SK-N-SH (cell line): ENCODE measurements around the gene LACTBL1. TPM values are rescaled to one million over a fixed set of nuclear protein-coding genes. Genes with fewer than 3 reads are reported as not detected.

Experiments
- CTCF ChIA-PET: fragments of 300-600, 350-600 bp; formaldehyde crosslinking; extraction: SDS; loops from one replicate; lab custom pipeline; 2021; lab: Yijun Ruan, JAX
- POLR2A ChIA-PET: fragments of 350-600 bp; sonication (Branson Sonifier 250); formaldehyde crosslinking; extraction: SDS; loops from one replicate; lab custom pipeline; 2020; ENCODE audit warnings: antibody characterized with exemption, inconsistent platforms; lab: Yijun Ruan, JAX
- DNase-seq: peaks from one replicate; pipeline ENCODE4 v3.0.0; 2012
- H2AFZ ChIP-seq: fragments of 200-600 bp; sonication (generic); 2 replicates; pipeline ENCODE4 v1.8.1; 2016; ENCODE audit warnings: antibody characterized with exemption, mild to moderate bottlenecking, low read depth
- H3F3A ChIP-seq: fragments of 200-600 bp; sonication (generic); replicated peaks from 2 replicates; pipeline ENCODE3; 2016; ENCODE audit warnings: antibody characterized with exemption, mild to moderate bottlenecking; ENCODE audit not compliant: insufficient read depth
- H3K27ac ChIP-seq, 2 experiments: fragments of 200-500 bp in 1 of 2; fragments of 200-600 bp in 1 of 2; sonication (Bioruptor generic) in 1 of 2; sonication (generic), shearing (Covaris generic) in 1 of 2; 2 replicates each; pipeline versions ENCODE4 v1.5.1 to v1.6.1; 2014 to 2016; ENCODE audit warnings: low read depth in 2 of 2, inconsistent platforms in 1 of 2, low read length in 1 of 2, mild to moderate bottlenecking in 1 of 2, mixed read lengths in 1 of 2
- H3K27me3 ChIP-seq: fragments of 200-600 bp; sonication (generic), shearing (Covaris generic); 2 replicates; pipeline ENCODE4 v1.6.1; 2016; ENCODE audit warnings: mixed run types; ENCODE audit not compliant: insufficient read depth
- H3K36me3 ChIP-seq, 2 experiments: fragments of 200-500 bp in 1 of 2; fragments of 200-600 bp in 1 of 2; sonication (Bioruptor generic) in 1 of 2; sonication (generic) in 1 of 2; replicated peaks in 1 of 2; 2 replicates each; pipeline versions ENCODE3 to v1.5.1; 2014 to 2016; ENCODE audit warnings: low read length in 1 of 2, mild to moderate bottlenecking in 1 of 2; ENCODE audit not compliant: insufficient read depth in 2 of 2, control insufficient read depth in 1 of 2
- H3K4me1 ChIP-seq, 2 experiments: fragments of 200-500 bp in 1 of 2; fragments of 200-600 bp in 1 of 2; sonication (Bioruptor generic) in 1 of 2; sonication (generic), shearing (Covaris generic) in 1 of 2; 2 replicates each; pipeline versions ENCODE4 v1.5.1 to v1.6.1; 2014 to 2016; ENCODE audit warnings: low read depth in 1 of 2, low read length in 1 of 2, mixed run types in 1 of 2; ENCODE audit not compliant: insufficient read depth in 2 of 2, control insufficient read depth in 1 of 2
- H3K4me2 ChIP-seq: fragments of 200-600 bp; sonication (generic), shearing (Covaris generic); 2 replicates; pipeline ENCODE4 v1.6.1; 2017; ENCODE audit warnings: mixed run types
- H3K4me3 ChIP-seq, 2 experiments: fragments of 200-500 bp in 1 of 2; fragments of 200-600 bp in 1 of 2; sonication (Bioruptor generic) in 1 of 2; sonication (generic), shearing (Covaris generic) in 1 of 2; 2 replicates each; pipeline versions ENCODE4 v1.5.1 to v1.8.1; 2014 to 2016; ENCODE audit warnings: low read depth in 2 of 2, inconsistent platforms in 1 of 2, low read length in 1 of 2, mild to moderate bottlenecking in 1 of 2, mixed read lengths in 1 of 2, moderate library complexity in 1 of 2
- H3K79me2 ChIP-seq: fragments of 200-600 bp; sonication (generic); 2 replicates; pipeline ENCODE4 v1.8.1; 2017; ENCODE audit warnings: mild to moderate bottlenecking; ENCODE audit not compliant: insufficient read depth
- H3K9ac ChIP-seq: fragments of 200-600 bp; sonication (generic); 2 replicates; pipeline ENCODE4 v1.6.1; 2017; ENCODE audit warnings: mixed run types
- H3K9me2 ChIP-seq: fragments of 200-600 bp; sonication (generic); 2 replicates; pipeline ENCODE4 v1.6.1; 2017; ENCODE audit warnings: mixed run types
- H3K9me3 ChIP-seq: fragments of 200-600 bp; sonication (generic); 2 replicates; pipeline ENCODE4 v1.6.1; 2017; ENCODE audit warnings: mixed run types, mild to moderate bottlenecking, moderate library complexity
- H4K20me1 ChIP-seq: fragments of 200-600 bp; sonication (generic); 2 replicates; pipeline ENCODE4 v1.6.1; 2017; ENCODE audit warnings: mild to moderate bottlenecking, mixed run types; ENCODE audit not compliant: insufficient read depth
- CHD2 ChIP-seq: fragments of 150-350 bp; IDR thresholded peaks from 2 replicates; pipeline ENCODE4 v1.6.1; 2018; ENCODE audit warnings: low read length; ENCODE audit not compliant: partially characterized antibody
- CTCF ChIP-seq: fragments of 200-600 bp; sonication (generic); IDR thresholded peaks from 2 replicates; pipeline ENCODE4 v1.6.1; 2017; ENCODE audit warnings: antibody characterized with exemption, mild to moderate bottlenecking, moderate library complexity
- ELF1 ChIP-seq: IDR thresholded peaks from 2 replicates; pipeline ENCODE4 v1.4.0; 2012
- EZH2phosphoT487 ChIP-seq: fragments of 200-600 bp; sonication (generic); IDR thresholded peaks from 2 replicates; pipeline ENCODE4 v1.6.1; 2017; ENCODE audit warnings: low read depth, mixed run types, mild to moderate bottlenecking, antibody characterized with exemption, moderate library complexity, borderline replicate concordance
- MEF2A ChIP-seq: IDR thresholded peaks from 2 replicates; pipeline ENCODE4 v1.4.0; 2012; ENCODE audit warnings: low read depth, borderline replicate concordance
- MXI1 ChIP-seq: IDR thresholded peaks from 2 replicates; pipeline ENCODE4 v1.6.1; 2012; ENCODE audit warnings: mild to moderate bottlenecking, low read depth, low read length, improper control_type of control experiment
- NFIC ChIP-seq: IDR thresholded peaks from 2 replicates; pipeline ENCODE4 v1.4.0; 2012; ENCODE audit warnings: borderline replicate concordance
- RCOR1 ChIP-seq: fragments of 150-350 bp; IDR thresholded peaks from 2 replicates; pipeline ENCODE4 v1.6.1; 2017; ENCODE audit warnings: antibody characterized with exemption, low read length
- REST ChIP-seq: IDR thresholded peaks from 2 replicates; pipeline ENCODE4 v1.6.1; 2012; ENCODE audit warnings: mild to moderate bottlenecking, low read depth, low read length, moderate library complexity
- RXRA ChIP-seq: IDR thresholded peaks from 2 replicates; pipeline ENCODE4 v1.4.0; 2012; ENCODE audit warnings: low read depth, mild to moderate bottlenecking, borderline replicate concordance
- SIN3A ChIP-seq: IDR thresholded peaks from 2 replicates; pipeline ENCODE4 v1.6.1; 2012; ENCODE audit warnings: low read depth, mild to moderate bottlenecking, low read length, moderate library complexity, borderline replicate concordance
- SMC3 ChIP-seq: IDR thresholded peaks from 2 replicates; pipeline ENCODE4 v1.6.1; 2012; ENCODE audit warnings: low read depth, low read length, improper control_type of control experiment
- TAF1 ChIP-seq: IDR thresholded peaks from 2 replicates; pipeline ENCODE4 v1.6.1; 2012; ENCODE audit warnings: low read depth, mild to moderate bottlenecking, low read length, moderate library complexity, borderline replicate concordance
- TEAD4 ChIP-seq: IDR thresholded peaks from 2 replicates; pipeline ENCODE4 v1.4.0; 2012; ENCODE audit warnings: mild to moderate bottlenecking, borderline replicate concordance; ENCODE audit not compliant: insufficient read depth
- YY1 ChIP-seq: IDR thresholded peaks from 2 replicates; pipeline ENCODE4 v1.4.0; 2012; ENCODE audit warnings: low read depth, mild to moderate bottlenecking
- WGBS: methylation state at CpG from one replicate; pipeline ENCODE4 v1.1.6; 2017; ENCODE audit warnings: low lambda C conversion rate; 5-methylcytosine and 5-hydroxymethylcytosine counted together
- polyA plus RNA-seq, 3 experiments: library from polyadenylated mRNA; depleted of rRNA; stranded (reverse); fragments of >200 nt; gene quantifications; 2 replicates each; pipeline ENCODE4 v1.2.3, GENCODE V29; 2012
- TF ChIP-seq, protein P1 (sequence below): fragments of 150-350 bp; IDR thresholded peaks from 2 replicates; pipeline ENCODE4 v1.6.1; 2016; ENCODE audit warnings: mild to moderate bottlenecking, low read depth, low read length
- TF ChIP-seq, protein P2 (sequence below): fragments of 150-350 bp; IDR thresholded peaks from 2 replicates; pipeline ENCODE4 v1.6.1; 2017; ENCODE audit warnings: antibody characterized with exemption, low read length, low read depth, borderline replicate concordance

LACTBL1 gene
- polyA plus RNA-seq, 1 of the 3 experiments (the other 2 are of a cell fraction): not detected

DNA sequence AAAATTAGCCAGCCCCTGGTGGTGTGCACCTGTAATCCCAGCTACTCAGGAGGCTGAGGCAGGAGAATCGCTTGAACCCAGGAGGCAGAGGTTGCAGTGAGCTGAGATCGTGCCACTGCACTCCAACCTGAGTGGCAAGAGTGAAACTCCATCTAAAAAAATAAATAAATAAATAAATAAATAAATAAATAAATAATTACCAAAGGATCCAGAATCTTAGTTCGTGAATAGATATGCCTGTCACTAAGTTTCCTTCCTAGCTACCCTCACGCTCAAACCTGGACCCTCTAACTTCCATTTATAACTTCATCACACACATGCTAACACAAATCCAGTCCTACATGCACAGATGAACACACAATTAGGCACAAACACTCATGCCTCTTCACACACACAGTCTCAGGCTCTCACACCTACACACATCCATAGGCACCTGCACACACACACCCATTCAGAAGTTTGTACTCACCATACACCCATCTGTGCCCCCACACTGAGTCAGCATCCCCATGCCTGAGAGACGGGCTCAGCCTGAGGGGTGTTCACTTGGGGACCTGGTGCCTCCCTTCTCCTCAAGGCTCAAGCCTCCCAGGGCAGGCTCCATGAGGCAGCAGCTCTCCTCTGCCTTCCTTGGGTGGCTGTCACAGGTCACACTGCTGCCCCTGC lies 61.5 kb downstream of the LACTBL1 start (continued):
- TF ChIP-seq SIN3A (no peak), ELF1 (no peak), EZH2phosphoT487 (no peak), SMC3 (no peak), REST (no peak)

DNA sequence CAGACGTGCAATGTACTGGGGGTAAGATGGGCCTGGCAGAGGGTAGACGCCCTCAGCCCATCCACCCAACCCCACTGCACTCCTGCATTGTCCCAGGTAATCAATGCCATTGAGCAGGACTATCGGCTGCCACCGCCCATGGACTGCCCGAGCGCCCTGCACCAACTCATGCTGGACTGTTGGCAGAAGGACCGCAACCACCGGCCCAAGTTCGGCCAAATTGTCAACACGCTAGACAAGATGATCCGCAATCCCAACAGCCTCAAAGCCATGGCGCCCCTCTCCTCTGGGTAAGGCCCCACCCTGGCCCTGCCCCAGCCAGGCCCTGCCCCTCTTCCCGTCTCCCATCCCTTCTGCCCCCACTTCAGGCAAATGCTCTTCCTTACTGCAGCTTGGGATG lies 62.4 kb downstream of the LACTBL1 start:
- no peak for DNase-seq
- Histone ChIP-seq H3K79me2 (no peaks in the 10 kb centered on the region), H3K4me2 (no peak overlapping the region), H3K9me3 (no peaks in the 10 kb centered on the region), H3K9me2 (no peaks in the 10 kb centered on the region), H3K27me3 (no peaks in the 10 kb centered on the region), H3K4me1 (peaks cover 0 to 6% of the 10 kb centered on the region in 2 experiments; a peak in 1 of 4 replicates), H2AFZ (no peak overlapping the region), H4K20me1 (no peaks in the 10 kb centered on the region), H3K4me3 (no peak overlapping the region), H3K27ac (no peak overlapping the region), H3K36me3 (peaks cover 7 to 30% of the 10 kb centered on the region in 2 experiments), H3F3A (no peaks in the 10 kb centered on the region), H3K9ac (no peak overlapping the region)
- CTCF ChIA-PET: interaction anchor here (0.7 to 1.3 kb wide), 4 partner anchors 49 to 267 kb away, joined by 3 to 5 read pairs (median 3); no protein-coding TSS in a partner anchor
- TF ChIP-seq TAF1: no peak
- no peak for TF ChIP-seq MXI1
- TF ChIP-seq CHD2: no peak
- no peak for TF ChIP-seq YY1
- TF ChIP-seq SMC3: no peak
- no peak for TF ChIP-seq NFIC
- TF ChIP-seq, protein P1, sequence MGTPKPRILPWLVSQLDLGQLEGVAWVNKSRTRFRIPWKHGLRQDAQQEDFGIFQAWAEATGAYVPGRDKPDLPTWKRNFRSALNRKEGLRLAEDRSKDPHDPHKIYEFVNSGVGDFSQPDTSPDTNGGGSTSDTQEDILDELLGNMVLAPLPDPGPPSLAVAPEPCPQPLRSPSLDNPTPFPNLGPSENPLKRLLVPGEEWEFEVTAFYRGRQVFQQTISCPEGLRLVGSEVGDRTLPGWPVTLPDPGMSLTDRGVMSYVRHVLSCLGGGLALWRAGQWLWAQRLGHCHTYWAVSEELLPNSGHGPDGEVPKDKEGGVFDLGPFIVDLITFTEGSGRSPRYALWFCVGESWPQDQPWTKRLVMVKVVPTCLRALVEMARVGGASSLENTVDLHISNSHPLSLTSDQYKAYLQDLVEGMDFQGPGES: no peak
- TF ChIP-seq, protein P2, sequence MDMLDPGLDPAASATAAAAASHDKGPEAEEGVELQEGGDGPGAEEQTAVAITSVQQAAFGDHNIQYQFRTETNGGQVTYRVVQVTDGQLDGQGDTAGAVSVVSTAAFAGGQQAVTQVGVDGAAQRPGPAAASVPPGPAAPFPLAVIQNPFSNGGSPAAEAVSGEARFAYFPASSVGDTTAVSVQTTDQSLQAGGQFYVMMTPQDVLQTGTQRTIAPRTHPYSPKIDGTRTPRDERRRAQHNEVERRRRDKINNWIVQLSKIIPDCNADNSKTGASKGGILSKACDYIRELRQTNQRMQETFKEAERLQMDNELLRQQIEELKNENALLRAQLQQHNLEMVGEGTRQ: no peak
- TF ChIP-seq CTCF: no peak
- no peak for TF ChIP-seq MEF2A
- no peak for TF ChIP-seq TEAD4
- TF ChIP-seq RCOR1: no peak
- TF ChIP-seq RXRA: no peak
- POLR2A ChIA-PET: no interaction called here
- 87% methylated on average over 7 of the region's 13 CpGs for WGBS
